Hair follicular keratinocyte (primary cell): ENCODE data around the gene PHTF2. TPM values are rescaled to one million over a fixed set of nuclear protein-coding genes. Genes with fewer than 3 reads are reported as not detected.

Experiments used
- total RNA-seq: library from RNA; depleted of rRNA; stranded (reverse); fragments of >200 nt; gene quantifications from 2 replicates; pipeline ENCODE4 v1.2.3, GENCODE V29; 2015

PHTF2 gene
- 12.2 and 18.5 TPM in 2 replicates for total RNA-seq

DNA sequence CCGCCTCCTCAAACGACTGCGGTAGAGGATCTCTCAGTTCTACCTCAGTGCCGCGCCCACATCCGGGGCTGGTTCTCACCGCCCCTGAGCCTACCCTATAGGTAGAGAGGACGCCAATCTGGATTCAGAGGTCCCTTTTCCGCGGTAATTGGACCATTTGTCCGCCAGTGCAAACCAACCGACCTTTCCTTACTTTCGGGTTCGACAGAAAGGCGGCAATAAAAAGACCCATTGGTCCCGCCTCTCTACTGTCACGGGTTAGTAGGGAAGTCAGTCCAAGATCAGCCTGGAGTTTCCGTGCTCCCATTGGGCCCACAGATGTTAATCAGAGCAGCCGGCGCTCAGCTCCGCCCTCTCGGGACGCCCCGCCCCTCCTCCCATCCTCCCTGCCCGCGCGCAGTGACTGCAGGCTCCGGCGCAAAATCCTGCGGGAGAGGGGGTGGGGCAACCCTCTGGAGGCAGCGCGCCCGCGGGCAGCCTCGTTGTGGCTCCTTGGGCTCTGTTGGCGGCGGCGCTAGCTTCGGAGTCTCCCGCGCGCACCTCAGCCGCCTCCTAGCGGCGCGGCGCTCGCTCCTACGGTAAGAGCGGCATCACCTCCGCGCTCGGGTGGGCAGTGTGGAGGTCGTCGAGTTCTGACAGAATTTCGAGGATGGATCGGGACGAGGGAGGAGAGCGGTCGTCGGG, at the start of gene PHTF2, which contains the start of gene TMEM60:
Gene PHTF2, plus strand, starts transcription at position 380 of the 684 bp plus-strand sequence.
Gene TMEM60, minus strand, starts transcription at position 41 of the 684 bp plus-strand sequence. CDS start 4,061 bp downstream, outside the sequence.

Other genes starting within 250 kb of the PHTF2 start
- 6.6 and 10.5 TPM in 2 replicates for gene RSBN1L, start 102.3 kb upstream of the PHTF2 start, total RNA-seq
- 20.1 and 21.9 TPM in 2 replicates for gene TMEM60, start 339 bp upstream of the PHTF2 start, total RNA-seq